ENCODE data around the gene MED28. TPM values are rescaled to one million over a fixed set of nuclear protein-coding genes. Genes with fewer than 3 reads are reported as not detected.
A peak's percentile ranks its signal among the peaks of the same experiment; 100 is the strongest.

Gene MED28
- total and polyA plus RNA-seq, 10 of the 15 experiments (the other 5 are each of a cell fraction or from before 2014, with no cell fraction given): 19.9 to 77.4 (median 52.0) TPM

DNA sequence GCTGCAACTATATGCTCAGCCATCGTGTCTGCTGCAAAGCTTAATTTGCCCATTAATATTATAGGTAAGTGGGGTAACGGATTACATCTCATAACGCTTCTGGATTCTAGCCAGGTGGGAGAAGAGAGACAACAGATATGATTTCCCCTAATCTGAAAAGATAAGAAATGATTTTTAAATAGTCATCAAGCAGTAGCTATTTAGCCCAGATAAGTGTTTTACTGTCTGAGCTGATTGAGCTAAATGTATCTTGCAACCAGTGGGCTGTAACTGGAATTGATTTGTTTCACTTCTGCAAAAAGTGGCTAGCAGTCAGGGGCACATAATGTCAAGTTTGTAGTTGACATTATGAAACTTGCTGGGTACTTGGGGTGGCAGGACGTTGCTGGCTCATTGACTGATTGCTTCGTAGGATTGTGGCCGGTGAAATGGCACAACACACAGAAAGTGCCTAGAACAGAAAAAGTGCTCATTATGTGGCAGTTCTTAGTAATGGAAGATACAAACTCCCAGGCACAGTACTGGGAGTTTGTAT is 18.9 kb upstream of the MED28 start (continued):
- TF ChIP-seq SMAD5 (IDR thresholded peaks at IDR 0.05; ENCODE audit: low read depth): no peak
- no peak for TF ChIP-seq SUPT20H (IDR thresholded peaks at IDR 0.05; ENCODE audit: borderline replicate concordance, control insufficient read depth, low read depth, low read length)
- TF ChIP-seq ZBED1 (IDR thresholded peaks at IDR 0.05; ENCODE audit: borderline replicate concordance): no peak
- no peak for TF ChIP-seq CHD4 (IDR thresholded peaks at IDR 0.05)
- TF ChIP-seq, protein P1, sequence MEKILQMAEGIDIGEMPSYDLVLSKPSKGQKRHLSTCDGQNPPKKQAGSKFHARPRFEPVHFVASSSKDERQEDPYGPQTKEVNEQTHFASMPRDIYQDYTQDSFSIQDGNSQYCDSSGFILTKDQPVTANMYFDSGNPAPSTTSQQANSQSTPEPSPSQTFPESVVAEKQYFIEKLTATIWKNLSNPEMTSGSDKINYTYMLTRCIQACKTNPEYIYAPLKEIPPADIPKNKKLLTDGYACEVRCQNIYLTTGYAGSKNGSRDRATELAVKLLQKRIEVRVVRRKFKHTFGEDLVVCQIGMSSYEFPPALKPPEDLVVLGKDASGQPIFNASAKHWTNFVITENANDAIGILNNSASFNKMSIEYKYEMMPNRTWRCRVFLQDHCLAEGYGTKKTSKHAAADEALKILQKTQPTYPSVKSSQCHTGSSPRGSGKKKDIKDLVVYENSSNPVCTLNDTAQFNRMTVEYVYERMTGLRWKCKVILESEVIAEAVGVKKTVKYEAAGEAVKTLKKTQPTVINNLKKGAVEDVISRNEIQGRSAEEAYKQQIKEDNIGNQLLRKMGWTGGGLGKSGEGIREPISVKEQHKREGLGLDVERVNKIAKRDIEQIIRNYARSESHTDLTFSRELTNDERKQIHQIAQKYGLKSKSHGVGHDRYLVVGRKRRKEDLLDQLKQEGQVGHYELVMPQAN (conservative IDR thresholded peaks at IDR 0.05): no peak
- TF ChIP-seq HDGF (IDR thresholded peaks at IDR 0.05): no peak
- TF ChIP-seq PAX5 (IDR thresholded peaks at IDR 0.05; ENCODE audit: borderline replicate concordance, low read depth, low read length): peak; percentile 41; the same call in 1 of the 2 replicates
- TF ChIP-seq SMAD1 (IDR thresholded peaks at IDR 0.05; ENCODE audit: low read depth, partially characterized antibody): no peak
- no peak for TF ChIP-seq STAT3 (IDR thresholded peaks at IDR 0.05; ENCODE audit: low read depth, low read length)
- TF ChIP-seq MXI1 (IDR thresholded peaks at IDR 0.05; ENCODE audit: low read depth, low read length): peak; percentile 42; the same call in 1 of the 2 replicates
- no peak for TF ChIP-seq WRNIP1 (IDR thresholded peaks at IDR 0.05; ENCODE audit: borderline replicate concordance, low read depth, low read length)
- no peak for TF ChIP-seq NFIC (IDR thresholded peaks at IDR 0.05; ENCODE audit: low read depth, low read length)
- TF ChIP-seq CBFB (IDR thresholded peaks at IDR 0.05; ENCODE audit: low read depth): no peak
- TF ChIP-seq SIN3A (IDR thresholded peaks at IDR 0.05; ENCODE audit: low read depth, low read length): no peak
- TF ChIP-seq RAD51 (IDR thresholded peaks at IDR 0.05): no peak
- TF ChIP-seq NR2F1 (conservative IDR thresholded peaks at IDR 0.05): peak; percentile 61
- TF ChIP-seq CEBPB (IDR thresholded peaks at IDR 0.05; ENCODE audit: borderline replicate concordance in 1 of 2, low read depth in 2 of 2, low read length in 2 of 2): no peak
- TF ChIP-seq PAX8 (IDR thresholded peaks at IDR 0.05): no peak
- TF ChIP-seq CBX3 (IDR thresholded peaks at IDR 0.05; ENCODE audit: borderline replicate concordance, low read depth): no peak
- no peak for TF ChIP-seq HDAC6 (IDR thresholded peaks at IDR 0.05; ENCODE audit: unreplicated experiment)
- no peak for TF ChIP-seq RBBP5 (conservative IDR thresholded peaks at IDR 0.05)
- peak; percentile 63; the same call in 1 of the 2 replicates for TF ChIP-seq BACH1 (IDR thresholded peaks at IDR 0.05; ENCODE audit: borderline replicate concordance)
- peak; percentile 47; the same call in 1 of the 2 replicates for TF ChIP-seq POLR2AphosphoS5 (IDR thresholded peaks at IDR 0.05; ENCODE audit: low read length)
- TF ChIP-seq EED (IDR thresholded peaks at IDR 0.05; ENCODE audit: low read depth): no peak
- no peak for TF ChIP-seq BMI1 (IDR thresholded peaks at IDR 0.05; ENCODE audit: borderline replicate concordance)
- TF ChIP-seq, protein P2, sequence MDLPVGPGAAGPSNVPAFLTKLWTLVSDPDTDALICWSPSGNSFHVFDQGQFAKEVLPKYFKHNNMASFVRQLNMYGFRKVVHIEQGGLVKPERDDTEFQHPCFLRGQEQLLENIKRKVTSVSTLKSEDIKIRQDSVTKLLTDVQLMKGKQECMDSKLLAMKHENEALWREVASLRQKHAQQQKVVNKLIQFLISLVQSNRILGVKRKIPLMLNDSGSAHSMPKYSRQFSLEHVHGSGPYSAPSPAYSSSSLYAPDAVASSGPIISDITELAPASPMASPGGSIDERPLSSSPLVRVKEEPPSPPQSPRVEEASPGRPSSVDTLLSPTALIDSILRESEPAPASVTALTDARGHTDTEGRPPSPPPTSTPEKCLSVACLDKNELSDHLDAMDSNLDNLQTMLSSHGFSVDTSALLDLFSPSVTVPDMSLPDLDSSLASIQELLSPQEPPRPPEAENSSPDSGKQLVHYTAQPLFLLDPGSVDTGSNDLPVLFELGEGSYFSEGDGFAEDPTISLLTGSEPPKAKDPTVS (IDR thresholded peaks at IDR 0.05; ENCODE audit: low read depth, low read length): no peak
- no peak for TF ChIP-seq LARP7 (IDR thresholded peaks at IDR 0.05)
- peak; percentile 91 for TF ChIP-seq DPF2 (IDR thresholded peaks at IDR 0.05)
- TF ChIP-seq, protein P3, sequence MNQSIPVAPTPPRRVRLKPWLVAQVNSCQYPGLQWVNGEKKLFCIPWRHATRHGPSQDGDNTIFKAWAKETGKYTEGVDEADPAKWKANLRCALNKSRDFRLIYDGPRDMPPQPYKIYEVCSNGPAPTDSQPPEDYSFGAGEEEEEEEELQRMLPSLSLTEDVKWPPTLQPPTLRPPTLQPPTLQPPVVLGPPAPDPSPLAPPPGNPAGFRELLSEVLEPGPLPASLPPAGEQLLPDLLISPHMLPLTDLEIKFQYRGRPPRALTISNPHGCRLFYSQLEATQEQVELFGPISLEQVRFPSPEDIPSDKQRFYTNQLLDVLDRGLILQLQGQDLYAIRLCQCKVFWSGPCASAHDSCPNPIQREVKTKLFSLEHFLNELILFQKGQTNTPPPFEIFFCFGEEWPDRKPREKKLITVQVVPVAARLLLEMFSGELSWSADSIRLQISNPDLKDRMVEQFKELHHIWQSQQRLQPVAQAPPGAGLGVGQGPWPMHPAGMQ (IDR thresholded peaks at IDR 0.05; ENCODE audit: borderline replicate concordance): no peak

All from GM12878 (cell line).